Lung (tissue), 5 donors: ENCODE measurements around the gene CHERP. TPM values are rescaled to one million over a fixed set of nuclear protein-coding genes. Genes with fewer than 3 reads are reported as not detected.

Experiments used
- polyA plus RNA-seq, 2 donors: library from polyadenylated mRNA; stranded (reverse); fragments of 200-250 nt; gene quantifications; one replicate each; pipeline ENCODE4 v1.2.1, GENCODE V29; 2013
- small RNA-seq: library from RNA; depleted of rRNA; stranded (forward); fragments of <200 nt; gene quantifications from one replicate; pipeline ENCODE3, GENCODE V24; 2014; ENCODE audit warnings: low replicate concordance
- total RNA-seq, 2 donors: library from RNA; depleted of rRNA in 1 of 2; stranded (reverse); fragments of >200 nt in 1 of 2; gene quantifications; one replicate each; pipeline ENCODE4 v1.2.1, GENCODE V29; 2014 to 2021
- donor health status: Bipolar disorder and iron deficiency.
- donor health status: healthy.
- donor health status: DM: yes; HTN: yes; CAD: no.

CHERP gene
- total and polyA plus RNA-seq, 4 donors = 19.5 to 30.9 (median 23.3) TPM

Small RNA genes within 50 kb of the gene (small RNA-seq; reads per million reads assigned to genes)
- not detected for gene RN7SL146P

Other genes starting within 250 kb of the CHERP start
- gene KLF2, start 217.6 kb downstream of the CHERP start, total RNA-seq = 100 to 1,000 TPM in 1 of 2 donors, 10 to 100 TPM in 1; 32.5 to 104 TPM
- 100 to 1,000 TPM in 1 of 2 donors, 1 to 10 TPM in 1; 7.7 to 121 TPM for gene KLF2, start 217.6 kb downstream of the CHERP start, polyA plus RNA-seq
- 10 to 100 TPM; 31.7 to 47.0 TPM for gene EPS15L1, start 70.5 kb downstream of the CHERP start, total RNA-seq
- 10 to 100 TPM; 18.7 to 20.1 TPM for gene EPS15L1, start 70.5 kb downstream of the CHERP start, polyA plus RNA-seq
- gene CALR3, start 46.3 kb downstream of the CHERP start, total RNA-seq = not detected
- gene CALR3, start 46.3 kb downstream of the CHERP start, polyA plus RNA-seq = under 1 TPM in 1 of 2 donors, not detected in 1; 0.07 TPM
- 1 to 10 TPM; 5.2 to 9.4 TPM for gene C19orf44, start 46.0 kb downstream of the CHERP start, total RNA-seq
- 1 to 10 TPM; 3.1 to 4.0 TPM for gene C19orf44, start 46.0 kb downstream of the CHERP start, polyA plus RNA-seq
- gene SLC35E1, start 30.0 kb upstream of the CHERP start, total RNA-seq = 10 to 100 TPM; 30.3 to 58.1 TPM
- 10 to 100 TPM; 24.9 to 36.4 TPM for gene SLC35E1, start 30.0 kb upstream of the CHERP start, polyA plus RNA-seq
- gene MED26, start 85.8 kb upstream of the CHERP start, total RNA-seq = 10 to 100 TPM in 1 of 2 donors, 1 to 10 TPM in 1; 8.9 to 18.2 TPM
- gene MED26, start 85.8 kb upstream of the CHERP start, polyA plus RNA-seq = 1 to 10 TPM; 7.0 to 7.4 TPM
- gene SMIM7, start 117.7 kb upstream of the CHERP start, total RNA-seq = 10 to 100 TPM; 78.8 to 78.9 TPM
- gene SMIM7, start 117.7 kb upstream of the CHERP start, polyA plus RNA-seq = 10 to 100 TPM; 68.0 to 86.3 TPM
- 1 to 10 TPM; 3.9 to 6.2 TPM for gene TMEM38A, start 118.7 kb upstream of the CHERP start, total RNA-seq
- gene TMEM38A, start 118.7 kb upstream of the CHERP start, polyA plus RNA-seq = 1 to 10 TPM; 3.6 to 3.8 TPM
- gene NWD1, start 177.4 kb upstream of the CHERP start, total RNA-seq = 1 to 10 TPM; 7.3 to 7.6 TPM
- 1 to 10 TPM in 1 of 2 donors, under 1 TPM in 1; 0.55 to 2.6 TPM for gene NWD1, start 177.4 kb upstream of the CHERP start, polyA plus RNA-seq